Measurements from ENCODE around the gene PLD1.

Gene PLD1

DNA sequence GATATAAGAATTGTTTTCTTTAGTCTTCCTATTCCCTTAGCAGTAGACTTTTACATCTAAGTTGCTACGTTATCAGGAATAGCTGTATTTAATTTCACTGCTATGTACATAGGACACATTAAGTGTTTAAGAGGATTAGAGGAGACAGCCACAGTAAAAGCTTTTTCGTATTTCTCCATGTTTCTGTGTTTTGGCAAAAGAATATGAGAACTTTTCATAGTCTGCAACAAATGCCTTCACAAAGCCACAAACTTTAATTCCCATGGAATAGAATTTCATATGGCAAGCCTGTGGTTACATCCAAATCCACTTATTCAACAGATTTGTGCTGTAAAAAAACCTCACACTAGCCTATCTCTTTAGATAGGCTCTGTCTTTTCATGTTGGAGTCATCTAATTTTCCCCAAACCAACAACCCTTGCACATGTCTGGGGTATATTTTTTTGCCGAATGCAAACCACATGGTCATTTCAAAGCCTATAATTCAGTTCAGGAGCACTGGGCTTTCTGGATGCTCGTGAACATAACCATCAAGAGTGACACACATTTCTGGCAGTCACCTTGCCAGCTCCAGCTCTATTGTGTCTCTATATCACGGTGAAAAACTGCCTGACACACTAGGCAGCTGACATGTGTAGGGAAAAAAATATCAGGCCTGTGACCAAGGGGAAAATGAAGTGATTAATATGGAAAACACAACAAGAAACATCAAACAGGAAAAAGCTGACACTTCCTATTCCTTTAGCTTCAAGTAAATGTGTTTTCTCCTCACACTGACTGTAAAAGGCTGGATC is 19.2 kb downstream of the PLD1 start:
- no peak for DNase-seq

DNA sequence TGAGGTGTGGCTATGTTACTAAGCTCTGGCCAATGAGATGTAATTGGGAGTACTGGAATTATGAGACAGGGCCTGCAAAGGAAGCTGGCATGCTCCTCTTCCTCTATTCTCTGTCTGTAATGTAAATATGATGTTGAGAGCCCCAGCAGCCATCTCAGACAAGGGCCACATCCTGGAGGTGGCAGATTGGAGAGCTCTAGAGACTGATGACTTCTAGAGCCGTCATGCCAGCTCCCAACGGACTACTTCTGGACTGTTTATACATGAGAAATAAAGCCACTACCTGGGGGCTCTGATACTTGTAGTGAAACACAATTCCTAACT is 19.7 kb downstream of the PLD1 start:
- no peak for DNase-seq

DNA sequence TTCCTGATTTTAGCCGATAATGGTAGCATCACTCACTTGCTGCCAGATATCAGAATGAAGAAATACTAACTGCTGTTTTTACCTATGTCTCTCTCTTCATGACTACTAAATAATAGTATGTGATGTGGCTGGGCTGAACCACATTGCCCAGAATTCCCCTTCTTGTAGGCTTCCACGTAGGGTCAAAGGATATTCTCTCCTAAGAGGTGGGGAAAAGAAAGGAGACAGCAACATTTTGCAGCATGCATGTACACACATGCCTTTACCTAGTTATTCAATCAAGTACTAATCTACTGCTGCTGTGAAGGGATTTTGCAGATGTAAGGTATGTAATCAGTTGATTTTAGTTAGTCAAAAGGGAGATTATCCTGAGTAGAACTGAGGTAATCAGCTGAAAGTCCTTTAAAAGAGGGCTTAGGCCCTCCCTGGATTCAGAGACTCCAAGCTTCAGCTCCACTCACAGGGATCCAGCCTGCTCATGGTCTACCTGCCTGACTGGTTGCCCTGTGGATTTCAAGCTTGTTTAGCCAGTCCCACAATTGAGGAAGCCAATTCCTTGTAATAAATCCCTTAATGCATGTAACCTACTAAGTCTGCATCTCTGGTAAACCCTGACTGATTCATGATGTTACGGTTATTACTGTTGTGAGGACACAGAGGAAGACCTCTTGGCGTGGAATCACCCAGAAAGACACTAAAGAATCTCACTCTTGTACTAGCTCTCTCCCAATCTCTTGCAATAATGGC is 20.4 kb downstream of the PLD1 start:
- no peak for DNase-seq

DNA sequence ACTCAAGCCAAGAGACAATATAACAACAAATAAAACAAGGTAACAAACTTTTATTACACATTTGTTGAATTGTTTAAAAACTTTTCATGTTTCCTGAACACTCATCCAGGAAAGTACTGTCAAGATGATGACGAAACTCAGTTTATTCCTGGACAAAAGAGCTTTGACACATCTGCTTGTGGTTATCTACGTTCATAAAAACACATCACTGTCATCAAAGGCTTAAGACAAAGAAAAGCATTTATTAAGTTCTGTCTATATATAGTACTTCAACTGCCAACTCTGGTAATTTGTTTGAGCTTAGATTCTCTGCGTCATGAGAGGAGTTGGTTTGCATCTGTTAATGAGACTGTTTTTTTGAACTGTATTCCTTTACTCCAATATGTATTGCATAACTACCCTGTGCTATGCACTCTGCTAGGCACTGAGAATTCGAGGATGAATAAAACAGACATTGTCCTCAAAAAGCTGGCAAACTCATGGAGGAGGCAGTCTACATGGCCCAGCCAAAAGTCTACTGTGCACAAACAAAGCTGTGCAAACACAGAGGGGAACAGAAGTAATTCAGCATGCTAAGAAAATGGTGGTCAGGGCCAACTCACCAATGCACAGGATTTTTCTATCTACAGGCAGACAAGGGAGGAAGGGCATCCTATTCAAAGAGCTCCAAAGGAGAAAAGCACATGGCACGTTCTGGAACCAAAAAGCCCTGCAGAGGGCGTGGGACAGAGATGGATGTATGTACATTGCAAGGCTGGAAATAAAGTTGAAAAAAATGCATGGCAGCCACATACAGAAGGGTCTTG is 21.5 kb downstream of the PLD1 start:
- no peak for DNase-seq

DNA sequence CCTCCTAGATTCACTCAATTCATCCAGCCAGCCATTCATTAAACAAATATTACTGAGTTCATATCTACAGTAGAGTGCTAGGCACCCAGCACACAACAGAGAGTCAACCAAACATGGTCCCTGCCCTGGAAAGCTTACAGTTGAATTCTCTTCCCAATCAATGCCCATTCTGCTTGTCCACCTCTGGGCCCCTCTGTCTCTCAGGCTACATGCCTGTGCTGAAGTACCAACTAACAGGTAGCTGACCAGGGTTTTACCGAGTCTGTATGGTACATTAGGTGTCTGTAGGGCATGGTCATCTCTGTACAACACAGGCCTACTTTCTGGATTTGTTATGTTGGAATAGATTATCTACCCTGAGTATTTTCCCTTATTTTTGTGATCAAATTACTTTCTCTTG is 23.3 kb downstream of the PLD1 start:
- no peak for DNase-seq

DNA sequence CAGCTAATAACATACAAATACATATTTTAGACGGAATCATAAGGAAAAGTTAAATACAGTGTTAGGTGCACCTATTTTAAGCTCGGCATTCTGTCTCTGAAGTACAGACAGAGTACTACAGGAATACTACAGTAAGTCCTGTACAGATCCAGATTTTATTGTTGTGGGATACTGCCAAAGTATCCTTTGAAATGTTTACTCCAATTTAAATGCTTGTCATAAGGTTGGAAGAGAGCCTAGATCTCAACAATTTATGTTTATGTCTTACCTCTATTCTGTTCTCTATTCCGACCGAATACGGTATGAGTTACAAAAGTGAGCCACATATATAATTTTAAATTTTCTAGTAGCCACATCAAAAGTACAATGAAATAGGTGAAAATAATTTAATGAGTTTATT is 25.3 kb downstream of the PLD1 start:
- DNase-seq, result peak in 1 of 2 experiments; percentile 43

DNA sequence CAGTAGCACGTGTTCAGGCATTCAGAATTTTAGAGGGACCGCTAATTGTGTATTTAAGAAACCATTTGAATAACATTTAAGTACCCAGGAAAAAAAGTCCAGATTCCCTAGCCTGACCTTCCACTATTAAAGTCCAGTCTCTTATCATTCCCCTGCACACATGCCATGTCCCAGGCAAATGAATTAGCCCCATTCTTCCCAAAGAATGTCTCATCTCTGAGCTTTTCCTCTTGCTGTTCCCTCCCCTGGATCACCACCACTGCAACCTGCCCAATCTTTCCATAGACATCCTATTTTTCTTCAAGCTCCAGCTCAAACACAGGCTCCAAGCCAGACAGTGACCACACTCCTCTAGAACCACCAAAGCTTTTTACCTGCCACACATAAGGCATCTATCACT is 25.9 kb downstream of the PLD1 start:
- no peak for DNase-seq

DNA sequence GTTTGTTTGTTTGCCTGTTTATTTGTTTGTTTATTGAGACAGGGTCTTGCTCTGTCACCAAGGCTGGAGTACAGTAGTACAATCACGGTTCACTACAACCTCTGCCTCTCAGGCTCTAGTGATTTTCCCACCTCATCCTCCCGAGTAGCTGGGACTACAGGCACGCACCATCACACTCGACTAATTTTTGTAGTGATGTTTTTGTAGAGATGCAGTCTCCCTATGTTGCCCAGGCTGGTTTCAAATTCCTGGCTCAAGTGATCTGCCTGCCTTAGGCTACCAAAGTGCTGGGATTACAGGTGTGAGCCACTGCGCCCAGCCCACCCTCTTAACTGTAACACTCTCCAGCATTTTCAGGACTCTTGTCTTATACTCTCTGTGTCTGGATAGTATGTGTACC is 26.7 kb downstream of the PLD1 start:
- DNase-seq, result no peak

DNA sequence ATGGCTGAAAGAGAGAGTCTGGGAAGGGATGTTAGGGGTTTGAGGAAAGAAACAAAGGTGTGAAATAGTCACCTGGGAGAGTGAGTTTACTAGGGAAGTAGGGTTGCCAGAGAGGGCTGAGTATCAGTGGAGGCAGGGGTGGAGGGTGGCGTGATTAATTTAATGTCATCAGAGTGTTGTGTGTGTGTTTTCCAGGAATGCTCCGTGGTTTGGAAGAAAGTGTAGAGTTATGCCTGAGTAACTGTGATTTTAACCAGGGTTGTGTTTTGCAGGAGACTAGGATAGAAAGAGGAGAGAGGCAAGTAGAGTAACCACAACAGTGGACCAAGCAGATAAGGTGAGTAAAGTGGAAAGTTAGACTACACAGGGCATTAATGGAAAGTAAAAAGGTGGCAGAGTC is 27.2 kb downstream of the PLD1 start:
- DNase-seq, result no peak

DNA sequence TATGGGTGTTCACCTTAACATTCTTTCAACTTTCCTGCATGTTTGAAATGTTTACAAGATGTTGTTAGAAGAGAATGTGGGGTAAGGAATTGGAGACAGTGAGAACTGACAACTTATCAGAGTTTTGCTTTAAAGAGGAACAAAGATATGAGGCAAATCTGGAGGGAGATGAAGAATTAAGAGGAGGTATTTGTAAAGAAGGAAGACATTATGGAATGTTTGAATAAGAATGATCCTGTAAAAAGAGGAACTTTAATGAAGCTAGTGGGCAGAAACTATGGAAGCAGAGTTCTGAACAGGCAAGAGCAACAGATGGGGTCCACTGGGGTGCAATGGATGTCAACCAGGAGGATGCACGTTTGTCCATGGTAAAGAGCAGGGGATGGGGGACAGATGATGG is 27.7 kb downstream of the PLD1 start:
- no peak for DNase-seq

DNA sequence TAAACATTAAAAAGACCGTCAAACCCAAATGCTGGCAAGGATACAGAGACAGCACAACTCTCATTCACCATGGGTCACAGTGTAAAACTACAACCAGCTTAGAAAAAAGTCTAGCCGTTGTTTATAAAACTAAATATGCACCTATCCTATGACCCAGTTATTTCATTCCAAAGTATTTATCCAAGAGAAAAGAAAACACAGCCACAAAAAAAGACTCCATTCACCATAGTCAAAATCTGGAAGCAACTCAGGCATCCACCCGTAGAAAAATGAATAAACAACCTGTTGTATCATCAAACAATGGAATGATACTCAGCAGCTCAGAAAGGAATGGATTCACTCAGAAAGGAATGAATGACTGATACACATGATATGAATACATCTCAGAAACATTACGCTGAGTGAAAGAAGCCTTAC is 28.6 kb downstream of the PLD1 start:
- no peak for DNase-seq

DNA sequence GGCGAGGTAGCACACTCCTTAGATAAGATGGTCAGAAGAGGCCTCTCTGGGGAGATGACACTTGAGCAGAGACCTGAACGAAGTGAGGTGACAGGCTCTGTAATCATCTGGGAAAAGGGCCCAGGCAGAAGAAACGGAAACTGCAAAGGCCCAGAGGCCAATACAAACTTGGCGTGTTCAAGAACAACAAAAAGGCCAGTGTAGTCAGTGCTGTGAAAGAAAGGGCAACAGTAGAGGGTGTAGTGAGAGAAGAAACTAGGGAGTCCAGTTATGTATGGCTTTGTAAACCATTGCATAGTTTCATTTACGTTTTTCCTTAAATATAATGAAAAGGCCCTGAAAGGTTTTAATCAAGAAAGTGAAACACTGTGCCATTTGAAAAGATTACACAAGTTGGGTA is 31.8 kb downstream of the PLD1 start:
- no peak for DNase-seq

DNA sequence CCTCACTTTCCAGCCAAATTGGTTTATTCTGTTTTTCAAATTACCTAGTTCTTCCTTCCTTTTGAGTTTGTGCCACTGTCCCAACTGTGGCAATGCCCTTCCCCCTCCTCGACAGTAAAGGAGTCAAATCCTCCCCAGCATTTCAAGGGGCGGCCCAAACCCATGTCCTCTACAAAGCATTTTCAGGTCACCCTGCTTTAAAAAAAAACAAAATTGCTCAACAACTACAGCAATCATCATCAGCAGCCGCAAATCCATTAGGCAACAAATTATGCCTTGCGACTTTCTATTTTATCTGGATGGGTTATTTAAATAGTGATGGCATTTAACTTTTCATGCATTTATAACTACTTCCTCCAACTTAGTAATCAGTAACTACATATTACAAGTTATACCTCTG is 32.7 kb downstream of the PLD1 start:
- no peak for DNase-seq

DNA sequence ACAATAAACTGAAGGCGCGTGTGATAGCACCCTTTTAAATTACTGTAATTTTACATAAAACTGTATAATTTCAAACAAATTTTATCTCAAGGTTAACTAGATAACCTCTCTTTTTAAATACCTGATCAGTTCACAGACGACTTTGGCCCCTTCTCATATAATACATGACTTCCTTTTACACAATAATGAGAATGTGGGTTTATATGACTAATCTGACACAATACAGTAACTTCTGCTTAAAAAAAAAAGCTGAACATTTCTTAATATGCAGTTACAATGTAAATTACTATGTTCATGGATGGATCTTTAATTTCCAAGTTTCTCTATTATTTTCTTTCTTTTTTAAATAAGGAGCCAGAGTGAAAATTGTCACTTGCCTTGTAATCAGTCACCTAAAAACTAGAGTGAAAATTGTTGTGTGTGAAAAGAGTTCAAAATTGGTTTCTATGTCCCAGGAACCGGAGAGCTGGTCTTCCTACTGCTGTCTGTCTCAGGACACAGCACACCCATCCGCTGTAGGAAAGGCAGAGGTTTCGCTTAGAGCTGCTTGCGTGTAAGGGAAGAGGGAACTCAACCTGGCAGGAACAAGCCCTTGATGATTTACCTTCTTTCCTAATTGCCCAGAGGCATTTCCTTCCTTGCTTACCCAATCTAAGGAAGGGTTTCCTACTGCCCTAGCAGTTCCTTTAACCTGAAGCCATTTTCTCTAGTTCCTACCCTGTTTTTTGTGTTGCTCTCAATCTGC is 33.3 kb downstream of the PLD1 start:
- DNase-seq, result no peak

DNA sequence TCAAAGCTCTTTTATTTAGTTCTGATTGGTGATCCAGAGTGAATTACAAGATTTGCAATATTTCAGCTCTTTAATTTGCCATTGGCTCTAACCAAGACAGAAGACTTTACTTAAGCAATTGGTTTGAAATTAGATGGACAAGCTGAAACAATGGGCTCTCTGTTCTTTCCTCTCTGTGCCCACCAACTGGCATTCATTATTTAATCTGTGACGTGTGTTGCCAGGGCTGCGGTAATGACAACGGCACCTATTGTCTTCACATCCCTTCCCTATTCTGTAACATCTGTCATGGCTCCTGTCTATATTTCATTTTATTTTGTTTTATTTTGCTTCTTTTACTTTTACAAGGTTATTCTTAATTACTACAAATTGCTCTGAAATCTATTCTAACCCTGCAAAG is 33.9 kb downstream of the PLD1 start:
- no peak for DNase-seq

DNA sequence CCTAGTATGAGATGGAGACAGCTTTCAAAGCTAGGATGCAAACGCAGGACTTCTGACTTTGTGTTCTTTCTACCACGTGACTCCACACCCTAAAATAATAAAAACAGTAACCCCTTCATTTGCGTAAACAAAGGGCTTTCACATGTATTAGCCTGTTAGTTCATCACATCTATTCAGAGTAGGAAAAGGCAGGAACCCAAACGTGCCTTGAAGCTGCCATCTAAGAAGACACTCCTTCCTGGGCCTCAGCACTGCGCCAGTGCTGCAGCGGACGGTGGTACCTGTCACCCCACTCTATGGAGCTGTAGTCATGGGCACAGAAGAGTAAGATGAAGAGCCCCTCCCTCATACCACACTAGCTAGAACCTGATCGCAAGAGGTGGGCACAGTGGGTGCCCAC is 34.3 kb downstream of the PLD1 start:
- no peak for DNase-seq

DNA sequence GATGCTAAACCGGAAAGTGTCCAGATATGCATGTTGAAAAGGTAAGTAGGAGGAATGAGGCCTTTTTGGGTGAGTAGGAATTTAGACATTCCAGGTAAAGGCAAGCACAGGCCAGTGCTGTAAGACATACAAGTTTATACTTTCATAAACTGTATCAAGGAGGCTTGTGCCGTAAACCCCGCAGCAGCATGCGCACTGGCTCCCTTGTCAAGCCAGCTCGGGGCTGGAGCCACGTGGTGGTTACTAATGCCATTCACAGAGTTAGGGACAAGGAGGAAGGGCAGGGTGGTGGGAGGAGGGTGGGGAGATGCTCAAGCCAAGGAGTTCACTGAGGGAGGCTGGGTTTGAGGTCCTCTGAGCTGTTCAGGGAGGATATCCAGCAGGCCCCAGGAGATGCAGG is 35.8 kb downstream of the PLD1 start:
- no peak for DNase-seq

DNA sequence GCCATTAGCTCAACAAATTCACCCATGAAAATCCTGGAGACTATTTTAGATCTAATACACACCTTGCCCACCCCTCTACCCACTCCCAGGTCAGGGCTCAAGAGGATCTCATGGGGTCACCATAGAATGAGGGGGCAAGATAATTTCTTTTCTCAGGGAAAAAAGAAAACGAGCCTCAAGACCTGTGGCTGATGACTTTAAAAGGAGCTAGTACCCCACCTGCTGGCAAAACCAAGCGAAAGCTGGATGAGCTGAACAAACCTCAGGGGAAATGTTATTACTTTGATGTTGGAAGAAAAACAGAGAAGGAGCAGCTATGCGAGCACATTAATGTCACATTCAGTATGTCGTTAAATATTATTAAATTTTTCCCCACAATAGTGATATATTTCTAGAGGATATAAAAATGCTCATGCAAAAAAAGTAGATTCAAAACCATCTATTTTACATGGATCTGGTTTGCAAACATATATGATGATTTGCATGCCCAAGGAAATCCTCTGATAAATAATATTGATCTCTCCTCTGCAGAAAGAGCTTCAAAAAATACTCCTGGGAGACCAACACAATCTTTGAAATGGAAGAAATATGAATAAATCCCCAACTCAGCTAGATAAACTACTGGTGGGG is 37.7 kb downstream of the PLD1 start:
- peak; percentile 37 to 82 for DNase-seq

DNA sequence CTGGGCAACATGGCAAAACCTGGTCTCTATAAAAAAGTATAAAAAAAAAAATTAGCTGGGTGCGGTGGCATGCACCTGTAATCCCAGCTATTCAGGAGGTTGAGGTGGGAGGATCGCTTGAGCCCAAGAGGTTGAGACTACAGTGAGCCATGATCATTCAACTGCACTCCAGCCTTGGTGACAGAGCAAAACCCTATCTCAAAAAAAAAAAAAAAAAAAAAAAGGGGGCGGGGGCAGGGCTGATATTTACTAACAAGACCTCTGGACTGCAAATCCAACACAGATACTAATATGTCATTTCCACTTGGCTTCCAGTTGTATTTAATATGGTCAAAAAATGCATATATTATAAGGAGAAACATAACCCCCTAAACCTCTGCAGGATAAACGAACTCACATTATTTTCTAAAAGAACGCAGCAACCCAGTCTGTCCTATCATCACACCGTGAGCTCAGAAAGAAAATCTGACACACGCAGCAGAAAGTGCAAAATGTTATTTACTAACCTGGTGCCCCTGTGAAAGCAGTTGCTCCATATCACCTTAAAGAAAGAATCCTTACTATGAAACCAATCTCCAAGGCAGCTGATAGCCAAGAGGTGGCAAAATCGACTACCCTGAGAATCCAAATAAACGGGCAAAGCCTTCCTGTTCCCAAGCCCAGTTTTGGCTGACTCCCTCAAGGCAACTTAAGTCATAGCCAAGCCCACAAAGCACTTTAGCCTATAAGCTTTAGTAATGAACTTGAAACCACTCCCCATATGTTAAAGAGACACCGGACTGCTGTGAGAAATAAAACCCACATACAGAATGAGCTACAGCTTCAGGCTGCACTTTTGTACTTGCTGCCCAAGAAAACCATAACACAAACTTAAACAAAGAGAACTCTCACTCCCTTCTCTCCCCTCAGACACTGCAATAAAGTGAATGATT is 39.3 kb downstream of the PLD1 start:
- peak; percentile 48 to 81 for DNase-seq

DNA sequence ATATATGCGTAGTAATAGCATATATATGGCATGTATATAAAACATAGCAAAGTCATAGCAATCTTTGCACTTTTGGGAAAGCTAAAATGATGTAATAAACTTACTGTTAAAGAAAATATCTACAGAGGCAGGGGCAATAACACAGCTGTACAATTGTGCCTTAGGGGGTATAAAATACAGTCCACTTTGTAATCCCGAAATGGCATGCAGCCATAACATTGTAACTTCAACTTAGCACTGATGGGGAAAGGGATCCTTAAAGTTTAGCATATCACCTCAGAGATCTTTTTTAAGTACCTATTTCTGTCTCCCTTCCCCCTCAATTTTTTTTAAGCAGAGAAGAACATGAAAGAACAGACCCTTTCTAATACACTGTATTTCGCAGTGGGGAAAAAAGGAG is 40.8 kb downstream of the PLD1 start:
- no peak for DNase-seq

DNA sequence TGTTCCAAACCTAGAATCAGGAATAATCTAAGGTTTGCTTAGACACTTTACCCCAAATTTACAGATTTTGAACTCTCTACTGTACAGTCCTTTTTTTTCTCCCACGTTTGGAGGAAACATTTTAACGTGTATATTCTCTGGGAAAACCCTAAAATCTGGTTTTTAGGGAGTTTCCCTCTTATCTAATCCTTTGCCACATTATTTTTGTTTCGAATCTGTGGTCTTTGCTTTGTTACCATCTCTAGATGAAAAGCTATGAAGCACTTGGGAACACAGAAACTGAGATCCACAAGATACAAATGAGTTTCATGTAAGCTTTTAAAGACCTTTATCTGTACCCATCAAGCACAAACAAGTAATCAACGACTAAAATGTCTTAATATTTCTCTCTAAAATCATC is 41.3 kb downstream of the PLD1 start:
- no peak for DNase-seq
